T-helper 1 cell treated with Interleukin-12 subunit alpha and Interleukin-12 subunit beta and Interleukin-4 antibody, amounts not matched to agents 30 μg/mL and 1 μg/mL, for 36 hours (primary cell): Measurements from ENCODE around the gene NCL.

ENCODE experiments used
- H3K27ac Mint-ChIP-seq: one replicate; pipeline ENCODE4 v1.8.0; 2021; ENCODE audit warnings: mild to moderate bottlenecking, mixed read lengths
- H3K27me3 Mint-ChIP-seq: one replicate; pipeline ENCODE4 v1.8.0; 2021; ENCODE audit warnings: low read depth, mixed read lengths
- H3K36me3 Mint-ChIP-seq: one replicate; pipeline ENCODE4 v1.8.0; 2021; ENCODE audit warnings: low read depth, mixed read lengths
- H3K4me1 Mint-ChIP-seq: one replicate; pipeline ENCODE4 v1.8.0; 2021; ENCODE audit warnings: low read depth, mixed read lengths
- H3K4me3 Mint-ChIP-seq: one replicate; pipeline ENCODE4 v1.8.0; 2021; ENCODE audit warnings: mild to moderate bottlenecking, moderate library complexity, mixed read lengths
- H3K9me3 Mint-ChIP-seq: one replicate; pipeline ENCODE4 v1.8.0; 2021; ENCODE audit warnings: mixed read lengths

The NCL gene, protein sequence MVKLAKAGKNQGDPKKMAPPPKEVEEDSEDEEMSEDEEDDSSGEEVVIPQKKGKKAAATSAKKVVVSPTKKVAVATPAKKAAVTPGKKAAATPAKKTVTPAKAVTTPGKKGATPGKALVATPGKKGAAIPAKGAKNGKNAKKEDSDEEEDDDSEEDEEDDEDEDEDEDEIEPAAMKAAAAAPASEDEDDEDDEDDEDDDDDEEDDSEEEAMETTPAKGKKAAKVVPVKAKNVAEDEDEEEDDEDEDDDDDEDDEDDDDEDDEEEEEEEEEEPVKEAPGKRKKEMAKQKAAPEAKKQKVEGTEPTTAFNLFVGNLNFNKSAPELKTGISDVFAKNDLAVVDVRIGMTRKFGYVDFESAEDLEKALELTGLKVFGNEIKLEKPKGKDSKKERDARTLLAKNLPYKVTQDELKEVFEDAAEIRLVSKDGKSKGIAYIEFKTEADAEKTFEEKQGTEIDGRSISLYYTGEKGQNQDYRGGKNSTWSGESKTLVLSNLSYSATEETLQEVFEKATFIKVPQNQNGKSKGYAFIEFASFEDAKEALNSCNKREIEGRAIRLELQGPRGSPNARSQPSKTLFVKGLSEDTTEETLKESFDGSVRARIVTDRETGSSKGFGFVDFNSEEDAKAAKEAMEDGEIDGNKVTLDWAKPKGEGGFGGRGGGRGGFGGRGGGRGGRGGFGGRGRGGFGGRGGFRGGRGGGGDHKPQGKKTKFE

GRCh38 chr2:231463698-231464575, at the start of gene NCL:
Gene NCL (minus strand): TSS chr2:231464484. CDS start chr2:231464353, 131 bp downstream.
- Mint-ChIP-seq H3K4me3 (peak within 1 kb of the TSS; percentile 96), H3K27me3 (no peaks in the 10 kb centered on the region), H3K9me3 (no peaks in the 10 kb centered on the region), H3K27ac (peak within 1 kb of the TSS; percentile 98), H3K4me1 (peaks cover 37% of the 10 kb centered on the region), H3K36me3 (peaks cover 39% of the 10 kb centered on the region)

- Mint-ChIP-seq H3K9me3 (no peaks in the 10 kb centered on the region), H3K36me3 (no peaks in the 10 kb centered on the region), H3K4me1 (peaks cover 14% of the 10 kb centered on the region), H3K27ac (peak overlapping the region; percentile 94), H3K4me3 (peak overlapping the region; percentile 89), H3K27me3 (peaks cover 5% of the 10 kb centered on the region)
These were observed 49.5 kb upstream of the NCL start for GRCh38 chr2:231513746-231514224.

DNA sequence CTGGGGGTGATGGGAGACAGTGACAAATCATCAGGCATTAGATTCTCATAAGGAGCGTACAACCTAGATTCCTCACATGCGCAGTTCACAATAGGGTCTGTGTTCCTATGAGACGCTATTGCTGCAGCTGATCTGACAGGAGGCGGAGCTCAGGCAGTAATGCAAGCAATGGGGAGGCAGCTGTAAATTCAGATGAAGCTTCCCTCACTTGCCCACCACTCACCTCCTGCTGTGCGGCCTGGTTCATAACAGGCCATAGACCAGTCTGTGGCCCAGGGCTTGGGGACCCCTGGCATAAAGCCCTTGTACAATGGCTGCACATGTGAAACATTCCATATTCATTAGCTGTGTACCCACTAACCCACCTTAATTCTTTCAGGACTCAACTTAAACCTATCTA, 47.9 kb upstream of the NCL start:
- no peak overlapping the region for H3K4me3 Mint-ChIP-seq
- peaks cover 3% of the 10 kb centered on the region for H3K27me3 Mint-ChIP-seq
- H3K9me3 Mint-ChIP-seq, result no peaks in the 10 kb centered on the region
- H3K4me1 Mint-ChIP-seq, result peaks cover 11% of the 10 kb centered on the region
- H3K36me3 Mint-ChIP-seq, result no peaks in the 10 kb centered on the region
- H3K27ac Mint-ChIP-seq, result peak overlapping the region; percentile 41

- no peaks in the 10 kb centered on the region for H3K27me3 Mint-ChIP-seq
- H3K9me3 Mint-ChIP-seq, result no peaks in the 10 kb centered on the region
- no peak overlapping the region for H3K27ac Mint-ChIP-seq
- H3K4me1 Mint-ChIP-seq, result no peaks in the 10 kb centered on the region
- no peak overlapping the region for H3K4me3 Mint-ChIP-seq
- no peaks in the 10 kb centered on the region for H3K36me3 Mint-ChIP-seq
These were observed 39.5 kb upstream of the NCL start for GRCh38 chr2:231503766-231504165.

- Mint-ChIP-seq H3K4me1 (no peaks in the 10 kb centered on the region), H3K27ac (no peak overlapping the region), H3K9me3 (no peaks in the 10 kb centered on the region), H3K36me3 (no peaks in the 10 kb centered on the region), H3K27me3 (no peaks in the 10 kb centered on the region), H3K4me3 (no peak overlapping the region)
These were observed 38.3 kb upstream of the NCL start for GRCh38 chr2:231502596-231502995.

GRCh38 chr2:231497651-231498050, 33.4 kb upstream of the NCL start:
- H3K4me3 Mint-ChIP-seq, result no peak overlapping the region
- H3K9me3 Mint-ChIP-seq, result no peaks in the 10 kb centered on the region
- no peak overlapping the region for H3K27ac Mint-ChIP-seq
- H3K36me3 Mint-ChIP-seq, result no peaks in the 10 kb centered on the region
- no peaks in the 10 kb centered on the region for H3K27me3 Mint-ChIP-seq
- H3K4me1 Mint-ChIP-seq, result no peaks in the 10 kb centered on the region

DNA sequence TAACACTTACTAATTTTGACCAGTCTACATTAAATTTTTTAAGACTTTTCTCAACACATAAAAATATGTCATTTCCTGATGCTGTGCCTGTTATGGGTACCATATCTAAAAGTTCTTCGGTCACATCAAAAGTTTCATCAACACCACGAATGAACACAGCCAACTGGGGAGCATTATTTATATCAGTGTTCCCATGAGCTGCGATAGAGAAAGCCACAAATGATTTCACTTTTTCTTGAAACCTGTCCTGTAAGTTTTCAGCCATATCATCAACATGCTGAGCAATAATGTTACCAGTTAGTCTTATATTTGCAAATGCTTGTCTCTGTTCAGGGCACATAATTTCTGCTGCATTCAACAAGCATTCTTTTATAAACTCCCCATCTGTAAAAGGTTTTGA, 30.4 kb upstream of the NCL start:
- Mint-ChIP-seq H3K27me3 (no peaks in the 10 kb centered on the region), H3K36me3 (no peaks in the 10 kb centered on the region), H3K27ac (no peak overlapping the region), H3K4me1 (no peaks in the 10 kb centered on the region), H3K4me3 (no peak overlapping the region), H3K9me3 (no peaks in the 10 kb centered on the region)

- no peaks in the 10 kb centered on the region for H3K4me1 Mint-ChIP-seq
- no peaks in the 10 kb centered on the region for H3K9me3 Mint-ChIP-seq
- no peaks in the 10 kb centered on the region for H3K36me3 Mint-ChIP-seq
- no peaks in the 10 kb centered on the region for H3K27me3 Mint-ChIP-seq
- H3K27ac Mint-ChIP-seq, result no peak overlapping the region
- H3K4me3 Mint-ChIP-seq, result no peak overlapping the region
These were observed 26.5 kb upstream of the NCL start for GRCh38 chr2:231490801-231491200.

DNA sequence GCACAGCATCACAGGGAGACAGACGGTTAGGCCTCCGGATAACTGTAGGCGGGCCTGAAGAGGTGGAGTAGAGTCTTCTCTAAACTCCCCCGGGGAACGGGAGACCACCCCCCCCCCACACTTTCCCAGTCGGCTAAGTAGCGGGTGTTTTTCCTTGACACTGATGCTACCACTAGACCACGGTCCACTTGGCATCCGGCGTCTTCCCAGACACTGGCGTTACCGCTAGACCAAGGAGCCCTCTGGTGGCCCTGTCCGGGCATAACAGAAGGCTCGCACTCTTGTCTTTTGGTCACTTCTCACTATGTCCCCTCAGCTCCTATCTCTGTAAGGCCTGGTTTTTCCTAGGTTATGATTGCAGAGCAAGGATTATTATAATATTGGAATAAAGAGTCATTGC, 25.7 kb upstream of the NCL start:
- no peak overlapping the region for H3K4me3 Mint-ChIP-seq

GRCh38 chr2:231488331-231488730, 24.0 kb upstream of the NCL start:
- no peak overlapping the region for H3K27ac Mint-ChIP-seq
- no peak overlapping the region for H3K4me3 Mint-ChIP-seq
- H3K4me1 Mint-ChIP-seq, result no peaks in the 10 kb centered on the region
- no peaks in the 10 kb centered on the region for H3K9me3 Mint-ChIP-seq
- H3K27me3 Mint-ChIP-seq, result no peaks in the 10 kb centered on the region
- no peaks in the 10 kb centered on the region for H3K36me3 Mint-ChIP-seq

More for the DNA sequence above, 25.7 kb upstream of the NCL start:
- H3K36me3 Mint-ChIP-seq, result no peaks in the 10 kb centered on the region
- H3K9me3 Mint-ChIP-seq, result no peaks in the 10 kb centered on the region
- no peak overlapping the region for H3K27ac Mint-ChIP-seq
- no peaks in the 10 kb centered on the region for H3K4me1 Mint-ChIP-seq
- H3K27me3 Mint-ChIP-seq, result no peaks in the 10 kb centered on the region

DNA sequence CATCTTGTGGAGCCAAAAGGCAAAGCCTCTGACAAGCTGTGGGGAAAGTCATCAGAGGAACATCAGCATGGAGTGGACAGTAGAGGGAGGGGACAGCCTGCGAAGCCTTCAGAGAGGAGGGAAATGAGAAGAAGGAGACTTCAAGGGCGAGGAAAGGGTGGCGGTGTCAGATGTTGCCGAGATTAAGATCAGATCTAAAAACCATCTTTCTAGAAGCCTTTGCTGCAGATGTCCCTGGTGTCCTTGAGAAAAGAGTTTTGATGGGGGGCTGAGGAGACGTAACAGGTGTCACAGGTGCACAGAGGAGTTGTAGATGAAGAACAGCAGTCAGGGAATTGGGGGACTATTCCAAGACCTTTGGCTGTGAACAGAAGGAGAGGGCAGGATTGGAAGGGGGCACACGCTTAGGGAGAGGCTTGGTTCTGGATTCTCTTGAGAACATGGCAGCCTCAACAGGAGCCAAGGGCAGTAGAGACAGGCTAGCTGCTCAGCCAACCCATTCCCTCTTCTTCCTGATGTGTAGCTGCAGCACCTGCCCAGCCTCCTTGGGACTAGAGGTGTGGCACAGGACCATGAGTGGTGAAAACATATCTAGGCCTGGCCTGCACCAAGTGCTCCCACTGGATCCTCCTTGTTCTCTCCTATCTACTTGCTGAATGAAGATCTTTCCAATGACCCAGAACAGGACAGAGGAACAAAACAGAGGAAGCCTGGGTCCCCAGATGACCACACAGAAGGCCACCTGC, 22.7 kb upstream of the NCL start:
- peaks cover 3% of the 10 kb centered on the region for H3K4me1 Mint-ChIP-seq
- H3K4me3 Mint-ChIP-seq, result no peak overlapping the region

DNA sequence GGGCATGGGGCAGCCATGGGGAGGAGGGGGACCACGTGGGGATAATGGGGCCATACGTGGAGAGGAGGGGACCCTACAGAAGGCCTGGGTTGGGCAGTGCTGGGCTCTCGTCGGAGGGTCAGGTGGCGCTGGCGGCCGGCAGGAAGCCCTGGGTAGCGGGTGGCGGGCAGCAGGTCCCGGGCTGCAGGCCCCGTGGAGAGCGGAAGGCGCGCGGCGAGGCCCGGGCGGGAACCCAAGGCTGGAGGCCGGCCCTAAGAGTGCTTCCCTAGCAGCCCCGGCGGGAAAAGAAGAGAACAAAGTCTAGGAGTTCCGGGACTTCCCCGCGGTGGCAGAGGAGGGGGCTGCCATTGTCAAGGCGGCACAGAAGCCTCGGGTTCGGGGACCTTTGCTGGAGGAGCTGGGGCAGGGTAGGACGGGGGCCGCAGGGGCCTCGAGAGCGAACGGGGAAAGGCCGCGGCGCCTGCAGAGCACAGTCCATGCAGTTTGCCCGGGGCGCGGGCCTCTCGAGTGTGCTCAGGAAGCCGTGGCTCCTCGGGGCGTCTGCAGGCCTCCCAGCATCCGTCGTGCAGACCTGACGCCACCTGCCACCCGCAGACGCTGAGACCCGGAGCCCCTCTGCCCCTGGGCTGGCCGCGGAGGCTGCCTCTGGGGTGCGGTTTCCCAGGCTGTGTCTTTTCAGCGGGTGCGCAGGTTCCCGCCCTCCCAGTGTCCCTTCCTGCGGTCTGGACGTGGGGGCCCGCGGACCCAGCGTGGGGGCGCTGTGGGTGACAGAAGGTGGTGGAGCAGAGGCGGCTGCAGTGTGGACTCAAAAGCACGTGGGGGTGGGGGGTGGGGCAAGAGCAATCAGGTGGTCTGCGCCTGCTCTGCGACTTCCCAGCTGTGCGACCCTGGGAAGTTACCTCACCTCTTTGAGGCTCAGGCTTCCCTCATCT, 19.4 kb upstream of the NCL start:
- Mint-ChIP-seq H3K4me3 (peak overlapping the region; percentile 75), H3K9me3 (no peaks in the 10 kb centered on the region), H3K27me3 (no peaks in the 10 kb centered on the region), H3K4me1 (peaks cover 3% of the 10 kb centered on the region), H3K36me3 (peaks cover 1% of the 10 kb centered on the region), H3K27ac (peak overlapping the region; percentile 86)

More for the DNA sequence above, 22.7 kb upstream of the NCL start:
- Mint-ChIP-seq H3K27me3 (no peaks in the 10 kb centered on the region), H3K36me3 (no peaks in the 10 kb centered on the region), H3K27ac (no peak overlapping the region), H3K9me3 (no peaks in the 10 kb centered on the region)

- Mint-ChIP-seq H3K9me3 (no peaks in the 10 kb centered on the region), H3K4me1 (peaks cover 3% of the 10 kb centered on the region), H3K36me3 (peaks cover 1% of the 10 kb centered on the region), H3K27me3 (no peaks in the 10 kb centered on the region), H3K4me3 (peak overlapping the region; percentile 75), H3K27ac (peak overlapping the region; percentile 86)
These were observed 18.6 kb upstream of the NCL start for GRCh38 chr2:231482806-231483391.
